ENCODE measurements around the gene KLHL21. TPM values are rescaled to one million over a fixed set of nuclear protein-coding genes. Genes with fewer than 3 reads are reported as not detected.
"Not testable (repeated sequence)": the region's sequence is repeated elsewhere in the genome, so short reads cannot be mapped to it uniquely, and the experiment has no call there.

Gene KLHL21
- total RNA-seq, 1 donor from 2014 or later = 20.0 TPM

DNA sequence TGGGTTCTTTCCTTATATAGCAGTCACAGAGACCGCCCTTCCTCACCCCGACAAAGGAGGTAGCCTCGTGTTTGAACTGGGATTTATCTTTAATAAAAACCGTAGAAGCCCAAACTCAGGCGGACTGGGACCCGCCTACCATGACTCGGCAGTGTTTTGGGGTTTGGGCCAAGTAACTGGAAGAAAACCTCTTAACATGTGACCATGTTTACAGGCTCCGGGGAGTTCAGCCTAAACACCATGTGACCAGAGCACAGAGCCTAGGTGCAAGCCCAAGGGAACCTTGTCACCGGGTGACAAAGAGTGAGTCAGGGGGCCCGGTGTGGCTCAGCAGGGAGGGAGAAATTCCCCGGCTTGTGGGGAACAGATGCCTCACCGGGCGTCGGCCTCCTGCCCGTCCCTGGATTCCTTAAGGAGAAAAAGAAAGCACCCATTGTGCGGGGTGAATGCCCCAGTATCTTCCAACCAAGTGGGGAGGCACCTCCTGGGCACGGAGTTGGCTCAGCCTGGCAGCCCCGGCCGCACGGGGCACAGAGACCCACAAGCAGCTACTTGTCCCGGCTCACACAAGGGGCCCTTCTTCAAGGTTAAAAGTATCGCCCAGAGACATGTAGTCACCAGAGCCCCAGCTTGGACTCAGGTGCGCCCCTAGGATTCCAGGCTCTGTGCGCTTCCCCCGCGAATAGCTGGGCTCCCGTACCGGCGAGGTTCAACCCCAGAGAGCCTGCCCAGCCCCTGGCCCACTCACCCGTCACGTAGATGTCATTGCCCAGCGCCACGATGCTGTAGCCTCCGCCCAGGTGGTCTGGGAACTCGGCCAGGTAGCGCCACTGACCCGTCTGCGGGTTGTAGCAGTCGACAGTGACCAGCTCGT, 1.4 kb downstream of the KLHL21 start:
- peak; percentile 91 for DNase-seq (ENCODE audit: low spot score)
- peak; percentile 54 for ATAC-seq

DNA sequence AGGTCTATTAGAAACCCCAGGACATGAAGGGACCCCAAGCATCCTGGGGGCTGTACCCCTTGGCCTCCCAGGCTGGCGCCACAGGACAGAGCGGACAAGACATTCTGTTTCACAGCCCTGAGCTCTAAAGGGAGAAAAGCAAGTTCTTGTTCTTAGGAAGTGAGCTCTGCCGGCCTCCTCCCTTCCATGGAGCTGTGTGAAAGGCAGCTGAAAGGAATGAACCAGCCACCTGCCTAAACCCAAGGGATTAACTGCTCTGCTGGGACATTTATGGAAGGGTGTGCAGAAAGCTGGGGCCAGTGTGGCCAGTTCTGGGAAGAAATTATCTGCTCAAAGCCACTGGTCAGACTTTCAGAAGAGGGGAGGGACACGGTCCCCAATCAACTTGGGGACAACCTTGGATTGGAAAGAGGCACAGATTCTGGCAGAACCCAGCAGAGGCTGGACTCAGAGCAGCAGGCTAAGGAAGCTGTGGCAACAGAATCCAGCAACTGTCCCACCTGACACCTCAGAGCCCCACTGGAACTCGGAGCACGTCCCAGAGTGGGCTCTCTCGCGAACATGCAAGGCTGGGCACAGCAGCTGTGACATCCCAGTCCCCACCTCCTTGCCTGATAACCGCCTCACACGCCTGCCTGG, 2.1 kb downstream of the KLHL21 start:
- no peak for DNase-seq (ENCODE audit: low spot score)
- ATAC-seq = no peak

DNA sequence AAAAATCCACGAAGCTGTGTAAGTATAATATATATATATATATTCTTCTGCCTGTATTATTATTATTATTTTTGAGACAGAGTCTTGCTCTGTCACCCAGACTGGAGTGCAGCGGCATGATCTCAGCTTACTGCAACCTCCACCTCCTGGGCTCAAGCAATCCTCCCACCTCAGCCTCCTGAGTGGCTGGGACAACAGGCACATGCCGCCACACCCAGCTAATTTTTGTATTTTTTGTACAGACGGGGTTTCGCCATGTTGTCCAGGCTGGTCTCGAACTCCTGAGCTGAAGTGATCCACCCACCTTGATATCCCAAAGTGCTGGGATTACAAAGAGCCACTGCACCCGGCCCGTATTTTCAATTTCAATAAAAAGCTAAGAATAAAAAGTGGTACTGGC, 2.7 kb downstream of the KLHL21 start:
- DNase-seq (ENCODE audit: low spot score) = not testable (repeated sequence)

DNA sequence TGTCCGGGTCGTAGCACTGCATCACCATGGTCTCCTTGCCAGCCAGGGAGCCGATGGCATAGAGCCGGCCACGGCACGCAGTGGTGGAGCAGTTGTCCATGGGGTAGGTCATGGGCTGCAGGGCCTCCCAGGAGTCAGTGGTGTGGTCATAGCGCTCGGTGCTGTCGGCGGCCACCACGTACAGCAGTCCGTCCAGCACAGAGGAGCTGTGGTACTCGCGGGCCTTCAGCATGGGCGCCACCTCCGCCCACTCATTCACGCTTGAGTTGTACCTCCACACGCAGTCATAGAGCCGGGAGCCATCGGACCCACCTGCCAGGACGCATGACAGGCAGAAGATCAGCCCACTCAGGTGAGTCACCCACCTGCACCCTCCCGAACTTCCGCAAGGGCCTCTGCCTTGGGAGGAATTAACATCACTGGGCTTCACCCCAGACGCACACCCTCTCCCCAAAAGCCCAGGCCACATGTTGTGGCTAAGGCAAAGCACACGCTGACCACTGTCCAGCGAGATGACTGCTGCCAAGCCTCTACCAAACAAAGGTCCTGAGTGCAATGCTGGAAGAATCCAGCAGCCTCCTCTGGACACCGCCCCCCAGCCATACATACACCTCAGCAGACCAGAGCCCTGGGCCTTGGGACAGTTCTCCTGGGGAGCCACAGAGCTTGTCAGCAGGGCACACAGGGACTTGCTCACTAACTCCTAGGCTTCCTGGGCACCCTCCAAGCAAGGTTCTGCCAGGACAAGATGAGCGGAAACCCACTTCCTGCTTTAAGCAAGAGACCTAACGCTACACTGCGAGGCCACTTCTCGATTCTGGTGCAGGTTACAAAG, 3.3 kb downstream of the KLHL21 start:
- no peak for ATAC-seq
- DNase-seq (ENCODE audit: low spot score) = no peak

More for the DNA sequence above, 2.7 kb downstream of the KLHL21 start:
- ATAC-seq = not testable (repeated sequence)

DNA sequence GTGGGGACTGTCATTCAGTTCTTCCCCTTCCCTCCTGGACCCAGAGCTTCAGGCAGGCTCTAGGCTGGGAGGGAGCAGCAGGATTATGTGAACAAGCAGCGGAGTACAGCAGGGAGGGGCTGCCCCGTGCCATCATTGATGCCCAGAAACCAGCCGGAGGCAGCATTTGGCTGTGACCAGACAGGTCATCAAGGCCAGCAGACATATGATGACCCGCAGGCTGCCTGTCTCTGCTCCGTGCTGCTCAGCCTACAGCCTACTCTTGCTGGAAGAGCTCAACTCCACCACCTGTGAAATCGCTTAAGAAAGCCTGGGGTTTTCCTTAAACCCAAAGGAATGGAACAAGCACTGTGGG, 4.9 kb downstream of the KLHL21 start:
- ATAC-seq (no peak), DNase-seq (ENCODE audit: low spot score) (no peak)

DNA sequence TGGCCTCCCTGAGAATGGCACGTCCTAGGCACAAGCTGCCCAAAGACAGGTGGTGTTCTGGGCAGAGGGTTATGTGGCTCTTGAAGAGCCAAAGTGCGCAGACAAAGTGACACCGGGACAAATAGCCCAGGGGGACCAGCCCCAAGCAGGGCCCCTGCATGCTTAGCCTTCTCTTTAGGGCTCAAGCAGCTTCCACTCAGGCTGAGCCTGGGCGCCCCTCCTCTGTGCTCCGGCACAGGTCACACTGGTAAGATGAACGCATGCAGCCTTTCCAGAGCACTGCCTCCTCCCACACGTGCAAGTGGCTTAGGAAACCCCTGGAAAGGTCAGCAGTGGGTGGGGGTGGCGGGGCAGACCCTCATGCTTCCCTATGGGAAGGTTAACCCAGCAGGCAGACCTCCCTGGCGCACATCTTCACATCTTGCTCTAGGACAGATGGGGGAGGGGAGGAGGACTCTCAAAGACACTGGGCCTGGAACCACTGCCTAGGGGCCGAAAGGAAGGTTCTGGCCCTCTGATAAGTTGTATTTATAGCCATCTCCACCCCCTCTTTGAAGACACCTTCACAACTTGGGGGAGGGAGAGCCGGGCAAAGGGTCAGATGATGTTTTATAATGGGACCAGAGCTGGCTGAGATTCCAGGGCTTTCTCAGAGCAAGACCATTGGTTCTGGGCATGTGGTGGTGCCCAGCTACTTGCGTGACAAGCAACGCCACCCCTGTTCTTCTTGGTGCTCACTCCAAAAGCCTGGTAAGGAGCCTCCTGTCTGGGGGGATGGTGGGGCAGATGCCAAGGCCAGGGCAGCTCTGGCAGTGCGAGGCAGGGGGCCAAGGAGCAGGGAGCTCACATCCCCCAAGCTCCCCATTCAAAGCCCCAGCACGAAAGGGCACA, 5.5 kb downstream of the KLHL21 start:
- no peak for ATAC-seq
- DNase-seq (ENCODE audit: low spot score) = no peak

DNA sequence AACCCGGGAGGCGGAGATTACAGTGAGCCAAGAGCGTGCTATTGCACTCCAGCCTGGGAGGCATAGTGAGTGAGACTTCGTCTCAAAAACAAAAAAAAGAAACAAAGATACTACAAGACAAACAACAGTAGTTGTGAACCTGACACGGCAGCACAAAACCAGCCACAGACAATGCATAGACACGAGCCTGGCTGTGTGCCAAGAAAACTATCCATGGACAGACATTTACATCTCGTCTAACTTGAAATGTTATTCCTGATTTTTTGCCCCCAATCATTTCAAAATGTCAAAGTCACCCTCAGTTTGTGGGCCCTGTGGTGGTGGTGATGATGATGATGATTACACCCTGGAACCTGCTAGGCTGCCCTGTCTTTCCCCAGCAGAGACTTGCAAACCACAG, 6.3 kb downstream of the KLHL21 start:
- DNase-seq (ENCODE audit: low spot score) = no peak

DNA sequence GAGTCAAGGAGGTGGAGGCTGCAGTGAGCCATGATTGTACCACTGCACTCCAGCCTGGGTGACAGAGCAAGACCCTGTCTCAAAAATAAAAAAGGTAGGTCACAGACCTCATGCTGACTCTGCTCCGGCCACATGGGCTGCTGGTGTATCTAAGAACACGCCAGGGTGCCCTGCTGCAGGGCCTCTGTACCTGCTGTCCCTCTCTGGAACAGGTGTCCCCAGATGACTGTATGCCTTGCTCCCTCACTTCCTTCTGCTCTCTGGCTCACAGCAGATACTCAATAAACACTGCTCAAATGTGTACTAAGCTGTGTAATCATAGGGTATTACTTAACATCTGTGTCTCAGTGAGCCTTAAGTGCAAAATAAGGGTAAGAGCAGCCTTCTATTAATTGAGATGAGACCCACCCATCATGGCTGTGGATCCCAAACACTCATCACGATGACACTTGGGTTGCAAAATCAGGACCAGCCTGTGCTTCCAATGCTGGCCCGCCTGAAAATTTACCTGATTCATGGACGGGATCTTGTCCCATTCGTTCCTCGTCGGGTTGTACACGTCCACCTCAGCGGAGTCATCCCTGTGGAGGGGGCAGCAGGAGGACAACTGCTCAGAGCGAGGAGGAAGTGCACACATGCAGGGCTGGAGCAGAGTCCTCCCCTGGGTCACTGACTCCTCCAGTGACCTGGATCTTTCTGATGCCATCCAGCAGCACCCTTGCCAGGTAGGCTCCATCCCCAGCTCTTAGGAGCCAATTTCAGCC, 7.5 kb downstream of the KLHL21 start:
- no peak for DNase-seq (ENCODE audit: low spot score)
- peak; percentile 9 for ATAC-seq

More for the DNA sequence above, 6.3 kb downstream of the KLHL21 start:
- ATAC-seq = no peak

DNA sequence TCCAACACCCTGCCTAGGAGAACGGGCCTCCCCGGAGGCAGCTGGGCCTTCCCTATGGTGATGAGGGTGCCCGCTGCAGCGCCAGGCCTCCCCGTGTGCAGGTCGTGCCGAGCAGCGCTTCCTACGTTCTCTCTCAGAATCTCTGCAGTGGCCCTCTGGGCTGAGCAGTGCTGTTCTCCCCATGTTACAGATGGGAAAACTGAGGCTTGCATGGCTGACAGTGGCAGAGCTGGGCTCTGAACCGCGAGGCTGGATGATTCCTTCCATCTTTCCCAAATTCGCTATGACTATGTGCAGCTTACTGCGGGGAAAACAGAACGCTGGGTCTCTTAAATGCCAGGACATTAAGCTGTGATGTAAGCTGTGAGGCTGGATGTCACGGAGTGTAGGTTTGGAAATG, 8.9 kb downstream of the KLHL21 start:
- ATAC-seq = no peak
- DNase-seq (ENCODE audit: low spot score) = no peak

DNA sequence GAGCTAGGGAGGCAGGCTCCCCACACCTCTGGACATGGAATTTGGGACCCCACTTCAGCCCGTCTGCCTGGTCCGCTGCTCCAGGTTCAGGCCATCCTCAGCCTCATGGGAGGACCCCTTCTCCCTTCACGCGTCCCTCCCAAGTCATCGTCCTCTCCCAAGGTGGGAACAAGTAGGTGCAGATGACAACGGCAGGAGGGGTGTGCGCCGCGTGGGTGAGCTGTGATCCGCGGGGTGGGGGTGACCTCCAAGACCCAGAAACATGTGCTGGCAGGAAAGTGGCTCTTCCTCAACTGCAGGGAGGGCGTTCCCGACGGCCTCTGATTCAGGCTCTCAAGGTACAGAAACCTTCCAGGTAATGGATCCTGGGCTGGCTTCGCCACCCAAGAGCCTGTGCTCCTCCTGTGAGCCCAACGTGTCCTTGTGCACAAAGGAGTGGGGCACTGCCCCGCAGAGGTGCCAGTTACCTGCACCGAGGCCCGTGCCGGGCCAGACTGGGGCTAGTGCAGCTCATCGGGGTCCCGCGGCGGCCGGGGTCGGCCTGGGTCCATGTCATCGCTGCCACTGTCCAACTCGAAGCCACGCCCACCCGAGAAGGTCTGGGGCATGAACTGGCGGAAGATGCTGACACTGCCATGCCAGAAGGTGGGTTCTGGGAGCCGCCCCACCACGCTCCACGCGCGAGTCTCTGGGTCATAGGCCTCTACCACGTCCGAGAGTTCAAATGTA, 9.6 kb downstream of the KLHL21 start:
- ATAC-seq (no peak), DNase-seq (ENCODE audit: low spot score) (no peak)

DNA sequence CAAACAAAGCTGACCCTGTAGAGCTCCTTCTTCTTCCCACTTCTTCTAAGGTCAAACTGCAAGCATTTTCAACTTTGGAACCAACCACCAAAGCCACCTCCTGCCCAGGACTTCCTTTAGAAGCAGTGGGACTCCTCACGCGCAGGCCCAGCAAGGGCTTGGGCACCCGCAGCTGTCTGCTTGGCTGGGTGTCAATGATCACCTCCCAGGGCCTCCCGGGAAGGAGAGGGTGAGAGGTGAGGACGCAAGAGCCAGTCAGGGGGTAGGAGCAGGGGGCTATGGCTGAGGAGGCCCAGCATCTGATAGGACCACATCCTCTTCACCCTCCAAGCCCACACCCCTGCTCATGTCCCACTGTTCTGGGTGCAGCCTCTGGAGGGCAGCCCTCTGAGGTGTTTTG, 10.2 kb downstream of the KLHL21 start:
- DNase-seq (ENCODE audit: low spot score) (no peak), ATAC-seq (no peak)

DNA sequence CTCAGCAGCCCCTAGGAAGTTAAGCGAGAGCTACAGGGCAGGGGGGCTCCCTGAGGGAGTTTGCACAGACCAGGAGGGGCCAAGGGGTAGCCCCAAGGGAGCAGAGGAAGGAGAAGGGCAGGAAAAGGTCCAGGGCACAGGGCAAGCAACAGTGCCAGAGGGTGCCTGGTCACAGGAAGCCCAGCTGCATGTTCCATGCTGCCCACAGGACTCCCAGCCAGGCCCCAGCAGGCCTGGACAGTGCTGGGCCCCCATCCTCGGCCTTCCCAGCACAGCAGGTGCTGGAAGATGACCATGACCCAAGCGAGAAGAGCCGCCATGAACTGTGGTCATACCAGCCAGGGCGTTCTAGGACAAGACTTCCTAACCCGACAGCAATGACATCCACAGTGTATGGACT, 11.0 kb downstream of the KLHL21 start:
- ATAC-seq = peak; percentile 2
- no peak for DNase-seq (ENCODE audit: low spot score)

DNA sequence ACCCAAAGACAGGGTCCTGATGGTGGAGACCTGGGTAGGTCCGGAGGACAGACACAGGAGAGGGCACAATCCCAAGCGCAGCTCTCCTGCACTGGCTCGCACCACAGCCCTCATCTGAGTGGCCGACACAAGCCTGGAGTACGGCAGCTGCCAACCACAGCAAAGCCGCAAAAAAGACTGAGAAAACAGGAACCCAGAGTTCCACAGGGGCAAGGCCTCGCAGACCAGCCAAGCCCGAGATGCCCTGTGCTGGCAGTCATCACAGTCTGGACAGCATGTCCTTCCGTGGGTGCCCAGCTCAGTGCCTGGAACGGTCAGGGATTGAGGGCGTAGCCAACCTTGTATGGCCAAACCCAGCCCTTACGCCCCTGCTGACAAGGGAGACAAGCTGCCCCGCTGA, 11.4 kb downstream of the KLHL21 start:
- ATAC-seq (peak; percentile 26), DNase-seq (ENCODE audit: low spot score) (peak; percentile 48)

DNA sequence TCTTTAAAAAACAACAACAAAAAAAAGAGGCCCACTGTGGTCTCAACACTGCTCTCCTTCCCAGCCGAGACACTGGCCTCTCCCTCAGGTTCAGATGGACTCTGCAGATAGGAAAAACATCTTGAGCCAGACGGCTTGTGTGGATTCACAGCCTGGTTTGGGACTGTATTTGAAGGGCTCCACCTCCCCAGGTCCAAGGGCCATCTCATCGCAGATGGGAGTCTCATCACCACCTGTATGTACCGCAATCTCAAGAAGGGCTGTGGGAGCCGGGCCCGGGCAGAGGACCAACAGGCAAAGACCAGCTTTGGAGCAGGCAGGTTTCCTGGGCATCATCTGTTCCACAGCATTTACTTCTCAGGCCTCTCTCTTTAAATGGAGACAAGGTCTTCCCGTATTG, 12.6 kb downstream of the KLHL21 start:
- DNase-seq (ENCODE audit: low spot score) (no peak), ATAC-seq (no peak)

DNA sequence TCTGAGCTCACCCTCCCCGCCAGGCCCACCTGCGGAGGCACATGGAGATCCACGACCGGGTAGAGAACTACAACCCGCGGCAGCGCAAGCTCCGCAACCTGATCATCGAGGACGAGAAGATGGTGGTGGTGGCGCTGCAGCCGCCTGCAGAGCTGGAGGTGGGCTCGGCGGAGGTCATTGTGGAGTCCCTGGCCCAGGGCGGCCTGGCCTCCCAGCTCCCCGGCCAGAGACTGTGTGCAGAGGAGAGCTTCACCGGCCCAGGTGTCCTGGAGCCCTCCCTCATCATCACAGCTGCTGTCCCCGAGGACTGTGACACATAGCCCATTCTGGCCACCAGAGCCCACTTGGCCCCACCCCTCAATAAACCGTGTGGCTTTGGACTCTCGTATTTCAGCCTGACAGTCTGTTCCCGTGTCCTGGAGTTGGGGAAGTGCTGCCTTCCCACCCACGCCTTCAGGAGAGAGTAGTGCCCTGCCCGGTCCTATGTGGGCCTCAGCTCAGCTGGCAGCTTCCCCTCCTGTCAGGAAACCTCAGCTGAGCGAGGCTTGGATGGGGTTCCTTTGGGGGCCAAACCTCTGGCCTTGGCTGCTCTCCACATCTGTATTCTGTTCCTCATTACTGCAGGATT, 13.7 kb downstream of the KLHL21 start:
- DNase-seq (ENCODE audit: low spot score) = no peak
- ATAC-seq = no peak

DNA sequence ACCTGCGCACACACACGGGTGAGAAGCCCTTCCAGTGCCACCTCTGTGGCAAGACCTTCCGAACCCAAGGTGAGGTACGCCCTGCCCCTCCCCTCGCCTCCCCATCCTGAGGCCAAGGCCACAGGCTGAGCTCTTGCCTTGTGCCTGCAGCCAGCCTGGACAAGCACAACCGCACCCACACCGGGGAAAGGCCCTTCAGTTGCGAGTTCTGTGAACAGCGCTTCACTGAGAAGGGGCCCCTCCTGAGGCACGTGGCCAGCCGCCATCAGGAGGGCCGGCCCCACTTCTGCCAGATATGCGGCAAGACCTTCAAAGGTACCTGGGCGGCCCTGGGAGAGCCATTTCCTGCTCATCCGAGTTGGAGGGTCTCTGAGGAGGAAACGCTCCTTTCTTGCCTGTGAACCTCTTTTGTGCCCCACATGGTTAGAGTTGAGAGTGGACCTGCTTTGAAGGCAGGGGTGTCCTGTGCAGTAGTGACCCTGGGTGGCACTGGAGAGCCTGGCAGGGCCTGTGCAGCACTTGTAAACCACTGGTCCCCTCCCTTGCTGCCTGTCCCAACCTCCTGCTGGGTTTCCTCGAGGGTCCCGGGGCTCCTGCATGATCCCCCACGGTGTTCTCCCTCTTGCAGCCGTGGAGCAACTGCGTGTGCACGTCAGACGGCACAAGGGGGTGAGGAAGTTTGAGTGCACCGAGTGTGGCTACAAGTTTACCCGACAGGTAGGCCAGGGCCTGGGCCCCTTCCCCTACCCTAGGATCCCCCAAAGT, 14.4 kb downstream of the KLHL21 start:
- ATAC-seq (peak; percentile 15), DNase-seq (ENCODE audit: low spot score) (no peak)

DNA sequence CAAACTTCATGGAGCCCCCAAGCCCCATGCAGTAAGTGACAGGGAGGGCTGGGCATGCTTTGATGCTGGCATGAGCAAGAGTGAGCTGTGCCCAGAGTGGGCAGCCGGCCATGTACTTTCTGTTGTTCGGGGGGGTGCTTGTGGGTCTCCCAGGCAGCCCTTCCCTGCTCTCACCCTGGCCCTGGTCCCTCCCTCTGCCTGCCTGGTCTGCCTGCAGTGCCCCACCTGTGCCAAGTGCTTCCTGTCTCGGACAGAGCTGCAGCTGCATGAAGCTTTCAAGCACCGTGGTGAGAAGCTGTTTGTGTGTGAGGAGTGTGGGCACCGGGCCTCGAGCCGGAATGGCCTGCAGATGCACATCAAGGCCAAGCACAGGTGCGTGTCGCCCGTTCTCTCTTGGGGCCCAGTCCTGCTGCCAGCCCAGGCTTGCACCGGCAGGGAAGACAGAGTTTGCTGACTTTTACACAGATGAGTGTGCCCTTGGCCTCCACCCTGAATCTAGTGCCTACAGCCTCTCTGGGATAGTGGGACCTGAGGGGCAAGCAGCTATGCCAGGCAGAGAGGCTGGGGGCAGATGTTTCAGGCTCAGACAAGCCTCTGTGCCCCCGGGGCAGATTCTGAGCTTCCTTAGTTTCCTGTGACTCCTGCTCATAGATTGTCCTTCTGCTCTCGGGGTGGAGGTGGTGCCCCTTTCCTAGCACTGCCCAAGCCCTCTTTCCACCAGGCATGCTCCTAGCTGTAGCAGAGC, 15.2 kb downstream of the KLHL21 start:
- ATAC-seq (peak; percentile 48), DNase-seq (ENCODE audit: low spot score) (peak; percentile 62)

Measured in left lobe of liver (tissue), 2 donors.